ENCODE measurements around the gene PMCH. TPM values are rescaled to one million over a fixed set of nuclear protein-coding genes. Genes with fewer than 3 reads are reported as not detected.

Gene PMCH
- total RNA-seq, 1 donor from 2014 or later = not detected

DNA sequence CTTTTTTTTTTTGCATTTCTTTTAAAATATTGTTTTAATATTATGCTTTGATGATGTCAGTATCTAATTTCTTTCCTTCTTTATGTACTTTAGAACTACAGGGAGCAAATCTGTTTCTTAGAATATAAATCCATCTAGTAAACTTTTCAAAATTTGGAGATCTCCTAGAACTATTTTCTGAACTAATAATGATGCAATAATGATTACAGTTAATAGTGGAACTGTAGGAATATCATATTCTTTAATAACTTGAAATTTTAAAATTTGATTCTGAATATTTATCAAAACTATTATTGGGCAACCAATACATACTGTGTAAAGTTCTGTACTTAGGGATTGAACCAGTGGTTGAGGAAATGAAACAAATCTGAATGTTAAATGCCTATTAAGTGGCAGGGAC is 23.1 kb upstream of the PMCH start:
- Histone ChIP-seq H3K27me3 (ENCODE audit: low read depth) (no peaks in the 10 kb centered on the region), H3K9me3 (no peaks in the 10 kb centered on the region), H3K27ac (no peak overlapping the region), H3K36me3 (no peaks in the 10 kb centered on the region), H3K4me3 (no peak overlapping the region), H3K4me1 (no peaks in the 10 kb centered on the region)
- no peak for ATAC-seq
- no peak for DNase-seq
- intact Hi-C loops (cut with DNase I) = no loop called here
- TF ChIP-seq, protein P1, sequence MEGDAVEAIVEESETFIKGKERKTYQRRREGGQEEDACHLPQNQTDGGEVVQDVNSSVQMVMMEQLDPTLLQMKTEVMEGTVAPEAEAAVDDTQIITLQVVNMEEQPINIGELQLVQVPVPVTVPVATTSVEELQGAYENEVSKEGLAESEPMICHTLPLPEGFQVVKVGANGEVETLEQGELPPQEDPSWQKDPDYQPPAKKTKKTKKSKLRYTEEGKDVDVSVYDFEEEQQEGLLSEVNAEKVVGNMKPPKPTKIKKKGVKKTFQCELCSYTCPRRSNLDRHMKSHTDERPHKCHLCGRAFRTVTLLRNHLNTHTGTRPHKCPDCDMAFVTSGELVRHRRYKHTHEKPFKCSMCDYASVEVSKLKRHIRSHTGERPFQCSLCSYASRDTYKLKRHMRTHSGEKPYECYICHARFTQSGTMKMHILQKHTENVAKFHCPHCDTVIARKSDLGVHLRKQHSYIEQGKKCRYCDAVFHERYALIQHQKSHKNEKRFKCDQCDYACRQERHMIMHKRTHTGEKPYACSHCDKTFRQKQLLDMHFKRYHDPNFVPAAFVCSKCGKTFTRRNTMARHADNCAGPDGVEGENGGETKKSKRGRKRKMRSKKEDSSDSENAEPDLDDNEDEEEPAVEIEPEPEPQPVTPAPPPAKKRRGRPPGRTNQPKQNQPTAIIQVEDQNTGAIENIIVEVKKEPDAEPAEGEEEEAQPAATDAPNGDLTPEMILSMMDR (IDR thresholded peaks at IDR 0.05) = no peak

DNA sequence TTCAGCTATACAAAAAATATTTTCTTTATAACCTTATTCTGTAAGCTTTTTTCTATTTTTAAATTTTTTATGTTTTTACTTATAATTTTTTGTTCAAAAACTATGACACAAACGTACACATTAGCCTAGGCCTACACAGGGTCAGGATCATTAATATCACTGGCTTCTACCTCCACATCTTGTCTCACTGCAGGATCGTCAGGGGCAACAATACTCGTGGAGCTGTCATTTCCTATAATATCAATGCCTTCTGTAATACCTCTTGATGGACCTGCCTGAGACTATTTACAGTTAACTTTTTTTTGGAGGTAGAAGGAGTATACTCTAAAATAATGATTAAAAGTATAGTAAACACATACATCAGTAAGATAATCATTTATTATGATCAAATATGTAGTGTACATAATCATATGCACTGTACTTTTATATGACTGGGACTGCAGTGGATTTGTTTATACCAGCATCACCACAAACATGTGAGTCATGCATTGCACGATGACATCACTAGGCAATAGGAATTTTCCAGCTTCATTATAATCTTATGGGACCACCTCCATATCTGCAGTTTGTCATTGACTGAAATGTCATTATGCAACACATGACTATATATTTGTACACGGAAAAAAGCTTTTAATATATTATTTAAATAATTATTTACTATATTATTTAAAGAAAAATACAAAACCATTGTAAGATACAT is 18.5 kb upstream of the PMCH start:
- Histone ChIP-seq H3K4me3 (no peak overlapping the region), H3K9me3 (no peaks in the 10 kb centered on the region), H3K27me3 (ENCODE audit: low read depth) (no peaks in the 10 kb centered on the region), H3K36me3 (no peaks in the 10 kb centered on the region), H3K27ac (no peak overlapping the region), H3K4me1 (no peaks in the 10 kb centered on the region)
- intact Hi-C loops (cut with DNase I) = no loop called here
- TF ChIP-seq, protein P1 (IDR thresholded peaks at IDR 0.05) = no peak
- DNase-seq (no peak), ATAC-seq (no peak)

DNA sequence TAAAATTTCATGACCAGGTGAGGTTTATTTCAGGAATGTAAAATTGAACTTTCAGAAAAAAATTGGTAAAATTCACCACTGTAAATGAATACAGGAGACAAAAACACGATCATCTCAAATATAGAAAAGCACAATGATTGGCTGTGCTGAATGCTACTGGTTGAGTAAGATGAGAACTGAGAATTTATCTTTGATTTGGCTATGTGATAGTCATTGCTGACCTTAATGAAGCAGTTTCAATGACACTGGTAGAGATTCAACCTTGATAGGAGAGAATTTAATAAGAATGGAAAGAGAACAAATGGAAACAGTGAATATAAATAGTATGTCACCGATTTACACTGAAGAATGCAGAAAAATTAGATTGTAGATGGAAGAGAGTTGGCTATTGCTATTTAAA is 6.4 kb upstream of the PMCH start:
- intact Hi-C loops (cut with DNase I) = no loop called here
- no peak overlapping the region for H3K27ac ChIP-seq

DNA sequence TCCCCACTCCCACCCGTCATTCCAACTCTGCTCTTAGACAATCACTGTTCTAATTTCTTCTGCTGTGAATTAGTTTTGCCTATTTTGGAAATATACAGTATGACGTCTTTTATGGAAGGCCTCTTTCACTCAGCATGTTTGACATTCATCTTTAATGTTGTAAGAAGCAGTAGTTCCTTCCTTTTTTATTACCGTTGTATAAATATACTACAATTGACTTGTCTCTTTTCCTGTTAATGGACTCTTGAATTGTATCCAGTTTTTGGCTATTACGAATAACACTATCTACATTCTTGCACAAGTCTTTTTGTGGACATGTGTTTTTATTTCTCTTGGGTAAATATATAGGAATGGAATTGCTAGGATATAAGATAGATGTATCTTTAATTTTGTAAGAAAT is 4.9 kb upstream of the PMCH start:
- no peaks in the 10 kb centered on the region for H3K4me1 ChIP-seq
- DNase-seq (no peak), ATAC-seq (no peak)
- H3K27ac ChIP-seq = no peak overlapping the region
- intact Hi-C loops (cut with DNase I) = no loop called here
- no peaks in the 10 kb centered on the region for H3K36me3 ChIP-seq
- no peak overlapping the region for H3K4me3 ChIP-seq
- no peaks in the 10 kb centered on the region for H3K27me3 ChIP-seq (ENCODE audit: low read depth)
- TF ChIP-seq, protein P1 (IDR thresholded peaks at IDR 0.05) = no peak
- no peaks in the 10 kb centered on the region for H3K9me3 ChIP-seq

More for the DNA sequence above, 6.4 kb upstream of the PMCH start:
- DNase-seq (no peak), ATAC-seq (no peak)
- no peaks in the 10 kb centered on the region for H3K27me3 ChIP-seq (ENCODE audit: low read depth)
- no peaks in the 10 kb centered on the region for H3K36me3 ChIP-seq
- H3K4me3 ChIP-seq = no peak overlapping the region
- H3K9me3 ChIP-seq = peaks cover 4% of the 10 kb centered on the region
- TF ChIP-seq, protein P1 (IDR thresholded peaks at IDR 0.05) = no peak
- H3K4me1 ChIP-seq = no peaks in the 10 kb centered on the region

DNA sequence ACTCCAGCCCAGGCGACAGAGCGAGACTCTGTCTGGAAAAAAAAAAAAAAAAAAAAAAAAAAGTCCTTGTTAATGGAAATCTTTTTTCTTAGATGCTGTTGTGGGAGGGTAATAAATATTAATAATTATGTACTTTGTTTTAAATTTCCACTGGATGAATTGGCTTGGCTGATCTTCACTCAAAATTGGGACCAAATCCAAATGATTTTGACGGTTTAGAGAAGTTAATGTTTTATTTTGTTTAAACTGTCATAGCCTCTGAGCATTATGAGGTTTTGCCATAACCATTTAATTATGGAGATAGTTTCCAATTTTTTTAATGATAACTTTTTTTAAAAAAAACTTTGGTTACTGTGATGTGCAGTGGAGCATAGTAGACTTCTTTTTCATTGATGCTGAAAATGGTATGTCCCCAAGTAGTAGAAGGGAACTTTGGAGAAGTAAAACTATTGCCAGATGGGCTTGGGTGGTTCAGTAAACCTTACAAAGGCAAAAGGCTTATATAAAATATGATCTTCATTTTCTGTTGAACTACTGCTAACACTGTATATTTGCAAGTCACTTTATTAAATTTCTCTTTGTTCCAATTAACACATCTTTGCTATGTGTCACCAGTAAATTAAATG is 3.9 kb upstream of the PMCH start:
- ATAC-seq = no peak
- H3K27me3 ChIP-seq (ENCODE audit: low read depth) = no peaks in the 10 kb centered on the region
- H3K36me3 ChIP-seq = no peaks in the 10 kb centered on the region
- H3K9me3 ChIP-seq = no peaks in the 10 kb centered on the region
- TF ChIP-seq, protein P1 (IDR thresholded peaks at IDR 0.05) = no peak
- intact Hi-C loops (cut with DNase I) = no loop called here
- no peak overlapping the region for H3K27ac ChIP-seq
- no peak overlapping the region for H3K4me3 ChIP-seq
- no peaks in the 10 kb centered on the region for H3K4me1 ChIP-seq
- no peak for DNase-seq
